IPS DF 6.9 (cell line): Measurements from ENCODE around the gene VAV2.

ENCODE experiments used
- DNase-seq: peaks from one replicate; pipeline ENCODE4 v3.0.0-alpha.2; 2013; ENCODE audit warnings: low read depth, low spot score
- H3K27ac ChIP-seq: one replicate; pipeline ENCODE4 v1.5.1; 2013; ENCODE audit warnings: low read length, control low read depth
- H3K27me3 ChIP-seq: 2 replicates; pipeline ENCODE4 v1.6.1; 2013; ENCODE audit warnings: mild to moderate bottlenecking, low read length; ENCODE audit not compliant: control insufficient read depth, insufficient read depth
- H3K36me3 ChIP-seq: 2 replicates; pipeline ENCODE4 v1.6.1; 2013; ENCODE audit warnings: low read length; ENCODE audit not compliant: control insufficient read depth, insufficient read depth
- H3K4me1 ChIP-seq: 2 replicates; pipeline ENCODE4 v1.6.1; 2013; ENCODE audit warnings: low read length; ENCODE audit not compliant: control insufficient read depth, insufficient read depth
- H3K4me3 ChIP-seq: 2 replicates; pipeline ENCODE4 v1.5.1; 2013; ENCODE audit warnings: mild to moderate bottlenecking, low read length
- H3K9me3 ChIP-seq: 2 replicates; pipeline ENCODE4 v1.6.1; 2013; ENCODE audit warnings: low read length, inconsistent platforms; ENCODE audit not compliant: control insufficient read depth, insufficient read depth
- WGBS: extraction: QIAGEN DNeasy Blood & Tissue Kit; methylation state at CpG from one replicate; pipeline ENCODE4 v1.1.7; 2013; ENCODE audit warnings: mixed read lengths, missing lambda C conversion rate; ENCODE audit not compliant: insufficient read length, insufficient coverage; 5-methylcytosine and 5-hydroxymethylcytosine counted together

The VAV2 gene

GRCh38 chr9:133848471-133849109 lies 143.5 kb downstream of the VAV2 start:
- no peak for DNase-seq
- WGBS: no CpG with 5 or more reads among the region's 19 CpGs
- no peaks in the 10 kb centered on the region for H3K4me1 ChIP-seq
- H3K4me3 ChIP-seq: no peak overlapping the region
- H3K9me3 ChIP-seq: no peaks in the 10 kb centered on the region
- H3K27me3 ChIP-seq: no peaks in the 10 kb centered on the region
- no peak overlapping the region for H3K27ac ChIP-seq
- no peaks in the 10 kb centered on the region for H3K36me3 ChIP-seq

GRCh38 chr9:133846483-133847090 lies 145.5 kb downstream of the VAV2 start:
- Histone ChIP-seq H3K27me3 (no peaks in the 10 kb centered on the region), H3K4me3 (no peak overlapping the region), H3K27ac (no peak overlapping the region), H3K9me3 (no peaks in the 10 kb centered on the region), H3K4me1 (no peaks in the 10 kb centered on the region), H3K36me3 (no peaks in the 10 kb centered on the region)
- WGBS: no CpG with 5 or more reads among the region's 18 CpGs
- no peak for DNase-seq

GRCh38 chr9:133845440-133845839 lies 146.7 kb downstream of the VAV2 start:
- Histone ChIP-seq H3K4me1 (no peaks in the 10 kb centered on the region; the same call in 1 of the 2 replicates), H3K4me3 (no peak overlapping the region), H3K27me3 (no peaks in the 10 kb centered on the region), H3K9me3 (no peaks in the 10 kb centered on the region), H3K36me3 (no peaks in the 10 kb centered on the region), H3K27ac (no peak overlapping the region)
- no peak for DNase-seq
- no CpG with 5 or more reads among the region's 7 CpGs for WGBS

GRCh38 chr9:133844881-133845410 lies 147.2 kb downstream of the VAV2 start:
- WGBS: no CpG with 5 or more reads among the region's 23 CpGs
- Histone ChIP-seq H3K4me3 (no peak overlapping the region), H3K36me3 (no peaks in the 10 kb centered on the region), H3K9me3 (no peaks in the 10 kb centered on the region), H3K4me1 (peaks cover 2% of the 10 kb centered on the region; the same call in 1 of the 2 replicates), H3K27ac (no peak overlapping the region), H3K27me3 (no peaks in the 10 kb centered on the region)
- DNase-seq: no peak

- Histone ChIP-seq H3K4me1 (peaks cover 5% of the 10 kb centered on the region; the same call in 1 of the 2 replicates), H3K27me3 (no peaks in the 10 kb centered on the region), H3K9me3 (no peaks in the 10 kb centered on the region), H3K4me3 (no peak overlapping the region), H3K36me3 (no peaks in the 10 kb centered on the region), H3K27ac (no peak overlapping the region)
- no CpG with 5 or more reads among the region's 7 CpGs for WGBS
- no peak for DNase-seq
These were observed 147.7 kb downstream of the VAV2 start for GRCh38 chr9:133844398-133844784.

- Histone ChIP-seq H3K9me3 (no peaks in the 10 kb centered on the region), H3K36me3 (no peaks in the 10 kb centered on the region), H3K27me3 (no peaks in the 10 kb centered on the region), H3K4me1 (peaks cover 5% of the 10 kb centered on the region; the same call in 1 of the 2 replicates), H3K4me3 (no peak overlapping the region), H3K27ac (no peak overlapping the region)
- DNase-seq: no peak
- no CpG with 5 or more reads among the region's 19 CpGs for WGBS
These were observed 148.2 kb downstream of the VAV2 start for GRCh38 chr9:133843751-133844397.

- DNase-seq: no peak
- H3K36me3 ChIP-seq: no peaks in the 10 kb centered on the region
- no CpG with 5 or more reads among the region's 5 CpGs for WGBS
- H3K27me3 ChIP-seq: no peaks in the 10 kb centered on the region
- H3K9me3 ChIP-seq: no peaks in the 10 kb centered on the region
- H3K27ac ChIP-seq: no peak overlapping the region
- H3K4me1 ChIP-seq: peaks cover 5% of the 10 kb centered on the region; the same call in 1 of the 2 replicates
- no peak overlapping the region for H3K4me3 ChIP-seq
These were observed 148.9 kb downstream of the VAV2 start for GRCh38 chr9:133843250-133843649.

GRCh38 chr9:133842721-133843227 lies 149.3 kb downstream of the VAV2 start:
- no peak for DNase-seq
- Histone ChIP-seq H3K4me3 (no peak overlapping the region), H3K4me1 (peaks cover 5% of the 10 kb centered on the region; the same call in 1 of the 2 replicates), H3K9me3 (no peaks in the 10 kb centered on the region), H3K27ac (no peak overlapping the region), H3K27me3 (no peaks in the 10 kb centered on the region), H3K36me3 (no peaks in the 10 kb centered on the region)
- no CpG with 5 or more reads among the region's 23 CpGs for WGBS

- no CpG with 5 or more reads among the region's 17 CpGs for WGBS
- Histone ChIP-seq H3K36me3 (no peaks in the 10 kb centered on the region), H3K27me3 (no peaks in the 10 kb centered on the region), H3K27ac (no peak overlapping the region), H3K4me1 (peaks cover 5% of the 10 kb centered on the region; the same call in 1 of the 2 replicates), H3K4me3 (no peak overlapping the region), H3K9me3 (no peaks in the 10 kb centered on the region)
- no peak for DNase-seq
These were observed 149.9 kb downstream of the VAV2 start for GRCh38 chr9:133842174-133842573.

GRCh38 chr9:133841167-133841812 lies 150.8 kb downstream of the VAV2 start:
- Histone ChIP-seq H3K36me3 (no peaks in the 10 kb centered on the region), H3K4me1 (peaks cover 5% of the 10 kb centered on the region; the same call in 1 of the 2 replicates), H3K9me3 (no peaks in the 10 kb centered on the region), H3K27ac (no peak overlapping the region), H3K4me3 (no peak overlapping the region), H3K27me3 (no peaks in the 10 kb centered on the region)
- WGBS: no CpG with 5 or more reads among the region's 10 CpGs
- no peak for DNase-seq
